ENCODE measurements around the gene BCL7C. TPM values are rescaled to one million over a fixed set of nuclear protein-coding genes. Genes with fewer than 3 reads are reported as not detected.
A peak's percentile ranks its signal among the peaks of the same experiment; 100 is the strongest.

Gene BCL7C
- total RNA-seq, 1 experiment from 2014 or later, result 44.9 TPM

DNA sequence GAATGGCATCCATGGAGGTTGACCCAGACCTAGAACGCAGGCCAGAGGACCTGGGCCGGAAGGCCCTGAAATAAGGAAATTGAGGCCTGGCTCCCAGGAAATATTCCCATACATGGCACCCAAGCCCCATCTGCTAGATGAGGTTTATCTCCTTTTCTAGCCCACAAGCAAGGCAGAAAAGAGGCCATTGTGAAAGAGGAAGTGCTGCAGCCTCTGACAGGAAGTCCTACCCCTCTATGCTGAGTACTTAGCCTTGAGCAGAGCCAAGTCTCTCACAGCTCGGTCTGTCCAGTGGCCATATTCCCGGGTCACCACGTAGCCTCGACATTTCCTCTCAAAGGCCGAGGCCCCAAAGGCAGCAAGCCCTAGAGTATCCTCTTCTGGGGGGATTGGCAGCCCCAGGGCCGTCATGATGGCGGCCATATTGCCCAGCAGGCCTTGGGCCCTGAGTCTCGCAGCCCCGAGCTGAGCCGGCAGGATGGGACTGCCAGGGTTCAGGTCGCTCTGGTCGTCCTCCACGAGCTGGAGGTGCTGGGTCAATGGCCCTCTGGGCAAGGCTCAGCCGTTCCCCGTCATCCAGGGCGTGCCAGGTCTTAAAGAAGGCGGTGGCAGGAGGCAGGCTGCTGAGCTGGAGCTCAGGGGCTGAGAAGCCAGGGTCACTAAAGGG is 10.4 kb upstream of the BCL7C start:
- peaks cover 16 to 33% of the 10 kb centered on the region in 2 experiments; a peak in 3 of 4 replicates for H3K4me1 ChIP-seq (ENCODE audit: control insufficient read depth in 1 of 2, insufficient read depth in 2 of 2, low read length in 2 of 2)
- no peak for DNase-seq (ENCODE audit: low read depth, low spot score)
- H3K9ac ChIP-seq (ENCODE audit: low read length), result no peak overlapping the region
- peak overlapping the region; percentile 89 for H3K27ac ChIP-seq (ENCODE audit: low read depth, low read length)
- intact Hi-C loops (cut with micrococcal nuclease), result loop anchor here (5.0 kb wide), 1 partner anchor 62 kb away; no protein-coding TSS in a partner anchor
- RAD21 ChIA-PET (ENCODE audit: low non-redundant PET in 1 of 2, low total read pairs in 2 of 2, uncharacterized antibody in 2 of 2, unreplicated experiment in 2 of 2), result no interaction called here
- H3K4me2 ChIP-seq (ENCODE audit: low read length), result peak overlapping the region; percentile 16; the same call in 1 of the 2 replicates
- ATAC-seq, result no peak
- no peaks in the 10 kb centered on the region for H3K9me2 ChIP-seq (ENCODE audit: insufficient read depth)
- H3K4me3 ChIP-seq (replicated peaks in 1 of 2; ENCODE audit: low read depth in 1 of 2, low read length in 2 of 2), result no peak overlapping the region
- no peaks in the 10 kb centered on the region for H4K20me1 ChIP-seq (ENCODE audit: insufficient read depth)
- H3K36me3 ChIP-seq (ENCODE audit: control insufficient read depth in 1 of 2, insufficient read depth in 2 of 2, low read length in 2 of 2), result no peaks in the 10 kb centered on the region
- H3K9me3 ChIP-seq (ENCODE audit: control insufficient read depth in 1 of 2, insufficient read depth in 1 of 2, low read depth in 1 of 2, low read length in 2 of 2), result no peaks in the 10 kb centered on the region
- H3K79me2 ChIP-seq (ENCODE audit: insufficient read depth, low read length), result no peaks in the 10 kb centered on the region
- CTCF ChIA-PET, result interaction anchor here (0.7 kb wide), 1 partner anchor 11 kb away, joined by 4 read pairs; no protein-coding TSS in a partner anchor
- H2AFZ ChIP-seq (ENCODE audit: low read depth, low read length, poor library complexity, severe bottlenecking), result no peak overlapping the region
- no TSS peak for BruUV-seq (replicated peaks)
- TF ChIP-seq FOSL1 (IDR thresholded peaks at IDR 0.05; ENCODE audit: low read depth) (no peak), ZFX (IDR thresholded peaks at IDR 0.05) (peak; percentile 30; the same call in 1 of the 2 replicates), SRF (IDR thresholded peaks at IDR 0.05; ENCODE audit: low read depth) (no peak), TCF7L2 (IDR thresholded peaks at IDR 0.05; ENCODE audit: borderline replicate concordance, extremely low read depth, insufficient read depth, insufficient read length) (no peak), CBX3 (IDR thresholded peaks at IDR 0.05; ENCODE audit: low read depth) (no peak)
- H3K27me3 ChIP-seq (ENCODE audit: insufficient read depth, low read length), result no peaks in the 10 kb centered on the region
- POLR2A ChIA-PET, result interaction anchor here (1.4 kb wide), 1 partner anchor 8 kb away, joined by 4 read pairs; the partner anchor contains the start of gene CTF1

DNA sequence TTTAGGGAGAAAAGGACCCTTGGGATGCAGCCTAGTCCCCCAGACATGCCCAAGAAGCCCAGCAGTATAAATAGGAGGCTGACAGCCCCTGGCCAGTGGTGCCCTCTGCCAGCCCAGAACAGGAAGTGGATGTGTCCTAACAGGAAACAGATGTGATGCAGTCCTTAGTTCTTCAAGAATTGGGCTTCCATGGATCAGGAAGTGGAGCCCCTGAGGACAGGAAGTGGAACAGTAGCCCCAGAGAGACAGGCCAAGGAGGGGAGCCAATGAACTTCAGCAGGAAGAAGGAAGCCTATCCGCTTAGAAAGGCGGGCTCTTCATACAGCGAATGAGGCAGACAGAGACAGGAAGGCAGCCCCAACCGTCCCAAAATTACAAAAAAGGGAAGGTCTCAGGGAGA is 9.7 kb upstream of the BCL7C start:
- intact Hi-C loops (cut with micrococcal nuclease), result loop anchor here (5.0 kb wide), 1 partner anchor 61 kb away; no protein-coding TSS in a partner anchor
- RAD21 ChIA-PET (ENCODE audit: low non-redundant PET in 1 of 2, low total read pairs in 2 of 2, uncharacterized antibody in 2 of 2, unreplicated experiment in 2 of 2), result no interaction called here
- Histone ChIP-seq H3K36me3 (ENCODE audit: control insufficient read depth in 1 of 2, insufficient read depth in 2 of 2, low read length in 2 of 2) (no peaks in the 10 kb centered on the region), H3K4me3 (replicated peaks in 1 of 2; ENCODE audit: low read depth in 1 of 2, low read length in 2 of 2) (no peak overlapping the region), H3K27me3 (ENCODE audit: insufficient read depth, low read length) (no peaks in the 10 kb centered on the region), H3K9me3 (ENCODE audit: control insufficient read depth in 1 of 2, insufficient read depth in 1 of 2, low read depth in 1 of 2, low read length in 2 of 2) (no peaks in the 10 kb centered on the region), H3K79me2 (ENCODE audit: insufficient read depth, low read length) (no peaks in the 10 kb centered on the region), H2AFZ (ENCODE audit: low read depth, low read length, poor library complexity, severe bottlenecking) (no peak overlapping the region), H3K4me2 (ENCODE audit: low read length) (peak overlapping the region; percentile 16; the same call in 1 of the 2 replicates), H4K20me1 (ENCODE audit: insufficient read depth) (no peaks in the 10 kb centered on the region), H3K9ac (ENCODE audit: low read length) (no peak overlapping the region), H3K27ac (ENCODE audit: low read depth, low read length) (peak overlapping the region; percentile 89), H3K9me2 (ENCODE audit: insufficient read depth) (no peaks in the 10 kb centered on the region), H3K4me1 (ENCODE audit: control insufficient read depth in 1 of 2, insufficient read depth in 2 of 2, low read length in 2 of 2) (peaks cover 16 to 33% of the 10 kb centered on the region in 2 experiments; a peak in 3 of 4 replicates)
- ATAC-seq (peak; percentile 46), DNase-seq (ENCODE audit: low read depth, low spot score) (no peak)
- POLR2A ChIA-PET, result no interaction called here
- BruUV-seq (replicated peaks), result no TSS peak
- CTCF ChIA-PET, result interaction anchor here (1.6 kb wide), 1 partner anchor 19 kb away, joined by 4 read pairs; no protein-coding TSS in a partner anchor
- TF ChIP-seq JUND (IDR thresholded peaks at IDR 0.05), result no peak
- TF ChIP-seq, protein P1, sequence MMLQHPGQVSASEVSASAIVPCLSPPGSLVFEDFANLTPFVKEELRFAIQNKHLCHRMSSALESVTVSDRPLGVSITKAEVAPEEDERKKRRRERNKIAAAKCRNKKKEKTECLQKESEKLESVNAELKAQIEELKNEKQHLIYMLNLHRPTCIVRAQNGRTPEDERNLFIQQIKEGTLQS (IDR thresholded peaks at IDR 0.05), result no peak
- TF ChIP-seq, protein P2, sequence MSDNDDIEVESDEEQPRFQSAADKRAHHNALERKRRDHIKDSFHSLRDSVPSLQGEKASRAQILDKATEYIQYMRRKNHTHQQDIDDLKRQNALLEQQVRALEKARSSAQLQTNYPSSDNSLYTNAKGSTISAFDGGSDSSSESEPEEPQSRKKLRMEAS (IDR thresholded peaks at IDR 0.05), result no peak
- TF ChIP-seq ZNF274 (IDR thresholded peaks at IDR 0.05; ENCODE audit: low read depth, low read length), result no peak
- no peak for TF ChIP-seq EZH2 (IDR thresholded peaks at IDR 0.05)
- TF ChIP-seq POLR2A (IDR thresholded peaks at IDR 0.05; ENCODE audit: borderline replicate concordance, extremely low read depth, insufficient read depth, insufficient read length), result no peak
- no peak for TF ChIP-seq EZH2phosphoT487 (IDR thresholded peaks at IDR 0.05; ENCODE audit: borderline replicate concordance)
- TF ChIP-seq, protein P3, sequence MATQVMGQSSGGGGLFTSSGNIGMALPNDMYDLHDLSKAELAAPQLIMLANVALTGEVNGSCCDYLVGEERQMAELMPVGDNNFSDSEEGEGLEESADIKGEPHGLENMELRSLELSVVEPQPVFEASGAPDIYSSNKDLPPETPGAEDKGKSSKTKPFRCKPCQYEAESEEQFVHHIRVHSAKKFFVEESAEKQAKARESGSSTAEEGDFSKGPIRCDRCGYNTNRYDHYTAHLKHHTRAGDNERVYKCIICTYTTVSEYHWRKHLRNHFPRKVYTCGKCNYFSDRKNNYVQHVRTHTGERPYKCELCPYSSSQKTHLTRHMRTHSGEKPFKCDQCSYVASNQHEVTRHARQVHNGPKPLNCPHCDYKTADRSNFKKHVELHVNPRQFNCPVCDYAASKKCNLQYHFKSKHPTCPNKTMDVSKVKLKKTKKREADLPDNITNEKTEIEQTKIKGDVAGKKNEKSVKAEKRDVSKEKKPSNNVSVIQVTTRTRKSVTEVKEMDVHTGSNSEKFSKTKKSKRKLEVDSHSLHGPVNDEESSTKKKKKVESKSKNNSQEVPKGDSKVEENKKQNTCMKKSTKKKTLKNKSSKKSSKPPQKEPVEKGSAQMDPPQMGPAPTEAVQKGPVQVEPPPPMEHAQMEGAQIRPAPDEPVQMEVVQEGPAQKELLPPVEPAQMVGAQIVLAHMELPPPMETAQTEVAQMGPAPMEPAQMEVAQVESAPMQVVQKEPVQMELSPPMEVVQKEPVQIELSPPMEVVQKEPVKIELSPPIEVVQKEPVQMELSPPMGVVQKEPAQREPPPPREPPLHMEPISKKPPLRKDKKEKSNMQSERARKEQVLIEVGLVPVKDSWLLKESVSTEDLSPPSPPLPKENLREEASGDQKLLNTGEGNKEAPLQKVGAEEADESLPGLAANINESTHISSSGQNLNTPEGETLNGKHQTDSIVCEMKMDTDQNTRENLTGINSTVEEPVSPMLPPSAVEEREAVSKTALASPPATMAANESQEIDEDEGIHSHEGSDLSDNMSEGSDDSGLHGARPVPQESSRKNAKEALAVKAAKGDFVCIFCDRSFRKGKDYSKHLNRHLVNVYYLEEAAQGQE (IDR thresholded peaks at IDR 0.05; ENCODE audit: low read depth), result no peak
- no peak for TF ChIP-seq ZFX (IDR thresholded peaks at IDR 0.05)
- no peak for TF ChIP-seq CEBPB (IDR thresholded peaks at IDR 0.05; ENCODE audit: low read depth)
- no peak for TF ChIP-seq YY1 (IDR thresholded peaks at IDR 0.05; ENCODE audit: extremely low read depth, insufficient replicate concordance, low read depth, low read length)

All from HCT116 (cell line).